MM.1S (cell line): ENCODE results near the gene ASGR1.

Experiments
- CTCF ChIP-seq: fragments of 300-600 bp; sonication (generic); IDR thresholded peaks from 2 replicates; pipeline ENCODE4 v1.5.1; 2016; ENCODE audit warnings: antibody characterized with exemption, low read length, mixed read lengths
- EZH2phosphoT487 ChIP-seq: fragments of 300-600 bp; sonication (generic); IDR thresholded peaks from 2 replicates; pipeline ENCODE4 v1.6.1; 2018; ENCODE audit warnings: antibody characterized with exemption, low read length

GRCh38 chr17:7219812-7220592, 40.8 kb upstream of the ASGR1 start, which contains the start of the genes ACADVL and DLG4:
- TF ChIP-seq CTCF (no peak), EZH2phosphoT487 (no peak)
